GM20000 (cell line): ENCODE measurements around the gene REPS2.
A peak's percentile ranks its signal among the peaks of the same experiment; 100 is the strongest.

Source experiments
- DNase-seq: peaks from one replicate; pipeline ENCODE4 v3.0.0; 2012; ENCODE audit warnings: low spot score
- CTCF ChIP-seq: IDR thresholded peaks from 2 replicates; pipeline ENCODE4 v1.5.1; 2012; ENCODE audit warnings: mild to moderate bottlenecking, control low read depth; ENCODE audit errors: extremely low read depth, missing control alignments

The REPS2 gene

GRCh38 chrX:16946361-16946964 lies at the start of gene REPS2:
Gene REPS2 (plus strand): TSS chrX:16946658. CDS start chrX:16946862, 204 bp downstream.
- TF ChIP-seq CTCF: no peak
- DNase-seq: peak; percentile 89

- no peak for DNase-seq
- no peak for TF ChIP-seq CTCF
These were observed 49.0 kb upstream of the REPS2 start for GRCh38 chrX:16897445-16897844.

- no peak for DNase-seq
- no peak for TF ChIP-seq CTCF
These were observed 43.0 kb upstream of the REPS2 start for GRCh38 chrX:16903274-16904022.

GRCh38 chrX:16910376-16910775 lies 36.1 kb upstream of the REPS2 start:
- no peak for DNase-seq
- no peak for TF ChIP-seq CTCF

- DNase-seq: no peak
- no peak for TF ChIP-seq CTCF
These were observed 32.4 kb upstream of the REPS2 start for GRCh38 chrX:16914058-16914457.

- TF ChIP-seq CTCF: no peak
- DNase-seq: no peak
These were observed 29.9 kb upstream of the REPS2 start for GRCh38 chrX:16916561-16916960.

GRCh38 chrX:16917120-16917519 lies 29.3 kb upstream of the REPS2 start:
- TF ChIP-seq CTCF: no peak
- no peak for DNase-seq
